ENCODE data around the gene C10orf53.

The C10orf53 gene

DNA sequence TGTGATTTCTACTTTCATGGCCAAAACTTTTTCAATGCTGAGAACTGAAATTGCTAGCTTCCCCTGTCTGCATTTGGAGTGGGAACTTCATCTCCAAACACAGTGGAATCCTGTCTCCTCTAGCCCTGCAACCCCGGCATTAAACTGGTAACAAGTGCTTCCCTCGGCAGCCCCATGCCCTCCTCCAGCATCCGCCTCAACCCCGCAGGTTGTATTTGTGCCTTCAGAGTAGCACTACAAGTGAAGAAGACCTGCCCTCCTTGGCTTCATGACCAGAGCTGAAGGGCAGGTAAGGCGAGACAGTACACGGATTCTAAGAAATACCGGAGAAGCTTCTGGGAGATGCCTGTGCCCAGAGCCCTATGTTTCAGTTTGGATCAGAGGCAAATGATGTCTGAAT is 16.9 kb downstream of the C10orf53 start:
- TF ChIP-seq, protein P1, sequence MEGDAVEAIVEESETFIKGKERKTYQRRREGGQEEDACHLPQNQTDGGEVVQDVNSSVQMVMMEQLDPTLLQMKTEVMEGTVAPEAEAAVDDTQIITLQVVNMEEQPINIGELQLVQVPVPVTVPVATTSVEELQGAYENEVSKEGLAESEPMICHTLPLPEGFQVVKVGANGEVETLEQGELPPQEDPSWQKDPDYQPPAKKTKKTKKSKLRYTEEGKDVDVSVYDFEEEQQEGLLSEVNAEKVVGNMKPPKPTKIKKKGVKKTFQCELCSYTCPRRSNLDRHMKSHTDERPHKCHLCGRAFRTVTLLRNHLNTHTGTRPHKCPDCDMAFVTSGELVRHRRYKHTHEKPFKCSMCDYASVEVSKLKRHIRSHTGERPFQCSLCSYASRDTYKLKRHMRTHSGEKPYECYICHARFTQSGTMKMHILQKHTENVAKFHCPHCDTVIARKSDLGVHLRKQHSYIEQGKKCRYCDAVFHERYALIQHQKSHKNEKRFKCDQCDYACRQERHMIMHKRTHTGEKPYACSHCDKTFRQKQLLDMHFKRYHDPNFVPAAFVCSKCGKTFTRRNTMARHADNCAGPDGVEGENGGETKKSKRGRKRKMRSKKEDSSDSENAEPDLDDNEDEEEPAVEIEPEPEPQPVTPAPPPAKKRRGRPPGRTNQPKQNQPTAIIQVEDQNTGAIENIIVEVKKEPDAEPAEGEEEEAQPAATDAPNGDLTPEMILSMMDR (IDR thresholded peaks at IDR 0.05; ENCODE audit: borderline replicate concordance, control extremely low read depth, extremely low read depth, insufficient read depth, missing control alignments): no peak
- no peak for DNase-seq (ENCODE audit: low spot score)
- in situ Hi-C loops (cut with MboI; ENCODE audit: low sequenced_read_pairs, unreplicated experiment): no loop called here

DNA sequence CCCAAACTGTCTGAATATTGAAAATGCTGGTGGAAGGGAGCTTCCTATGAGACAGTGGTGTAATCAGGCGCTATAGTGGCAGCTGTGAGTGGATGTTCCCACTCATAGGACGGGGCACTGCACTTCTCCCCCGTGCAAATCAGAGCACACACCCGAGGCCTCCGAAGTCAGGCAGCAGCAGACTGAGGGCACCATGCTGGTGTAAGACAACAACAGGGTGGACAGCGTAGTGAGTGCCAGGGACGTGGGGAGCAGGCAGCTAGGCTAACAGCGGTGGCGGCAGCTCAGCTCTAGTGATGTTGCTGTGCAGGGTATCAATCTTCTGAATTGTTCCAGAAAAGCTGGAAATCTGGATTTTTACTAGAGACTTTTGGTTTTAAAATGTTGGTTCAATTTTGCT is 19.2 kb downstream of the C10orf53 start:
- DNase-seq (ENCODE audit: low spot score): no peak
- TF ChIP-seq, protein P1 (IDR thresholded peaks at IDR 0.05; ENCODE audit: borderline replicate concordance, control extremely low read depth, extremely low read depth, insufficient read depth, missing control alignments): no peak
- in situ Hi-C loops (cut with MboI; ENCODE audit: low sequenced_read_pairs, unreplicated experiment): no loop called here

DNA sequence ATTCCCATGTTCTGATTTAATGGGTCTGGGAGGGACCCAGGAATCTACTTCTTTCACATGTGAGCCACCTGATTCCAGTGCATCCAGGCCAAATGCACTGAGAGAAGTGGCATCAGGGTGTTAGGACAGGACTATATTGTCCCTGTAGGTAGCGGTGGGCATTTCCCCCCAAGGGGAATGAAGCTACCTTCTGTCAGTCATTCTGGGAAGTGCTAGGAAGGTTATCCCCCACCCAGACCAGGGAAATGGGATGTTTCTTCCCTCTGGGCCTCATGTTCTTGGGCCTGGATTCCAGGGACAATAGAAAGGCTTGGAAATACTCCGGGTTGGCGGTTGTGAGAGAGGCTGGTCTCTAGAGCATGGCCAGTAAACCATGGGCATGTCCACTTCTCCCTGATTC is 20.8 kb downstream of the C10orf53 start:
- DNase-seq (ENCODE audit: low spot score): no peak
- TF ChIP-seq, protein P1 (IDR thresholded peaks at IDR 0.05; ENCODE audit: borderline replicate concordance, control extremely low read depth, extremely low read depth, insufficient read depth, missing control alignments): no peak
- in situ Hi-C loops (cut with MboI; ENCODE audit: low sequenced_read_pairs, unreplicated experiment): no loop called here

DNA sequence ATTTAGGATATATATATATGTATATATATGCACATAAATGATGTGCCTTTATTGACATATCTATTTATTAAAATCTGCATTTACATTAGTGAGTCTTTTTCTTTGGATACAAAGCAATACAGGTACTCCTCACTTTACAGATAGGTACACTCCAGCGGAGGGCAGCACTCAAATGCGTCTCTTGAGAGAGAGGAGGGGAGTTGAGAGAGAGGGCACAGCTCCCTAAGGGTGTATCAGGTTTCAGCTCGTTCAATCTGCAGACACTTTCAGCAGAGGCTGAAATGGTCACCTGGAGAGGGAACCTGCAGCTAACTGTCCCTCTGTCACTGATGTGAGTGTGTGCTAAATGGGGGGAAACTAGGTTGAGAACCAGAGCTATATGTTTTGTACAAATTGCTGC is 21.5 kb downstream of the C10orf53 start:
- in situ Hi-C loops (cut with MboI; ENCODE audit: low sequenced_read_pairs, unreplicated experiment): no loop called here
- TF ChIP-seq, protein P1 (IDR thresholded peaks at IDR 0.05; ENCODE audit: borderline replicate concordance, control extremely low read depth, extremely low read depth, insufficient read depth, missing control alignments): no peak
- DNase-seq (ENCODE audit: low spot score): no peak

DNA sequence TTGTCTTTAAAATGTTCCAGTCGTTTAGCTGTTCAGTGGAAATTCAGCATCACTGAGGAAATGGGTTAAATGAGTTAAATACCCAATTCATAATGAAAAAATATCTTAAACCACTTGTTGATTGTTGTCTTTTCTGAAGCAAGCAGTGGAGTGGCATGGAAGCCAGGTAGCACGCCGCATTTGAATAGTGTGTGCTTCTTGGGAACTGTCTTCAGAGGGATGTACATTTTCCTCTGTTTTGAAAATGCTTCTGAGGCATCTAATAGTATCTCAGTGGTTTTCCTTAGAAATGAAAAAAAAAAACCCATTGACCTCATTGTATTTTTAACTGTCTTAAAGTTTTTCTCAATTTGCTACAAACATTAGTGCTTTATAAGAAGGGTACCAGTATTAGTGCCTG is 28.1 kb downstream of the C10orf53 start:
- TF ChIP-seq, protein P1 (IDR thresholded peaks at IDR 0.05; ENCODE audit: borderline replicate concordance, control extremely low read depth, extremely low read depth, insufficient read depth, missing control alignments): no peak
- no peak for DNase-seq (ENCODE audit: low spot score)
- in situ Hi-C loops (cut with MboI; ENCODE audit: low sequenced_read_pairs, unreplicated experiment): no loop called here

DNA sequence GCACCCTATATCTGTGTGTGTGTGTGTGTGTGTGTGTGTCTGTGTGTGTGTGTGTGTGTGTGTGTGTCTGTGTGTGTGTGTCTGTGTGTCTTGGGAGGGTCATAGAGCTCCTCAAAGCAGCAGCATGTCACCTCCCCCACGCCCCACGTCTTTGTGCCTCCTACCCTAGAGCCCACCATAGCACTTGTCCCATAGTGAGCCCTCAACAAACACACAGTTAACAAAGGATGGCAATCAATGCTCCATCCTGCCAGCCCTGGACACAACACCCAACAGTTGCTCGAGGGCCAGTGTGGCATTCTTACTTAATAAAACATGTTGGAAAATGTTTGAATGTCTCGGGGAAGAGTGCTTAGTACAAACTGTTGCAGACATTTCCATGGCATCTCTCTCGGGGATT is 30.5 kb downstream of the C10orf53 start:
- TF ChIP-seq, protein P1 (IDR thresholded peaks at IDR 0.05; ENCODE audit: borderline replicate concordance, control extremely low read depth, extremely low read depth, insufficient read depth, missing control alignments): no peak
- in situ Hi-C loops (cut with MboI; ENCODE audit: low sequenced_read_pairs, unreplicated experiment): no loop called here
- DNase-seq (ENCODE audit: low spot score): no peak

DNA sequence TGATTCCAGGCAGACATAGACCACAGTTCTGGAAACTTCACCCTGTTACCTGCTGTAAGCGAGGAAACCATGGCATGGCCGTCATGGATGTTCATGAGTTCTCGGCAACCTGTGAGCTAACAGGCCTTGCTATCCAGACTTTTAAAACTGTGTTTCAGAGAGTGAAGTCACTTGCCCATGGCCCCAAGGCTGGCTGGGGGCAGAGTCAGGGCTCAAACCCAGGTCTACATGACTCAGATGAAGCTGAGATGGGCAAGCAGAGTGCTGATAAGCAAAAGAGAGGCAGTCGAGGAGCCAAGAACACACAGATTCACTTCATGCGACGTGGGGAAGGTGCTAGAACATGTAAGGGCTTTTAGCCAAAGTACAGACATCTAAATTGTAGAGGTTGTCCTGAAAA is 31.5 kb downstream of the C10orf53 start:
- DNase-seq (ENCODE audit: low spot score): no peak
- in situ Hi-C loops (cut with MboI; ENCODE audit: low sequenced_read_pairs, unreplicated experiment): no loop called here
- TF ChIP-seq, protein P1 (IDR thresholded peaks at IDR 0.05; ENCODE audit: borderline replicate concordance, control extremely low read depth, extremely low read depth, insufficient read depth, missing control alignments): no peak

Measured in GM13976 (cell line).